Endometrium (tissue), 2 donors: Measurements from ENCODE around the gene WRAP73.

ENCODE experiments used
- FAIRE-seq: peaks from 2 replicates; lab custom pipeline; 2012; peaks lifted over from hg19 to GRCh38; lab: Jason Lieb, UNC
- donor health status: control.
- donor health status: control.

The WRAP73 gene

GRCh38 chr1:3649342-3650247 is at the start of gene WRAP73:
Gene WRAP73 (minus strand): TSS chr1:3650103. CDS start chr1:3649999, 104 bp downstream.
- FAIRE-seq = no peak

- FAIRE-seq = no peak
Observed at GRCh38 chr1:3699596-3699995, 49.7 kb upstream of the WRAP73 start.

- no peak for FAIRE-seq
Observed at GRCh38 chr1:3698660-3699408, 48.9 kb upstream of the WRAP73 start.

GRCh38 chr1:3697810-3698209 is 47.9 kb upstream of the WRAP73 start:
- no peak for FAIRE-seq

- FAIRE-seq = no peak
Observed at GRCh38 chr1:3697104-3697503, 47.2 kb upstream of the WRAP73 start.

- no peak for FAIRE-seq
Observed at GRCh38 chr1:3696689-3697088, 46.8 kb upstream of the WRAP73 start.

- no peak for FAIRE-seq
Observed at GRCh38 chr1:3695326-3696217, 45.7 kb upstream of the WRAP73 start.

GRCh38 chr1:3693321-3693720 is 43.4 kb upstream of the WRAP73 start:
- FAIRE-seq = no peak

GRCh38 chr1:3692598-3692997 is 42.7 kb upstream of the WRAP73 start:
- FAIRE-seq = no peak

GRCh38 chr1:3691421-3692204 is 41.7 kb upstream of the WRAP73 start:
- no peak for FAIRE-seq

- no peak for FAIRE-seq
Observed at GRCh38 chr1:3690282-3691065, 40.6 kb upstream of the WRAP73 start.

GRCh38 chr1:3689138-3689750 is 39.3 kb upstream of the WRAP73 start:
- FAIRE-seq = no peak

- FAIRE-seq = no peak
Observed at GRCh38 chr1:3688356-3689137, 38.6 kb upstream of the WRAP73 start.

- FAIRE-seq = no peak
Observed at GRCh38 chr1:3687504-3687903, 37.6 kb upstream of the WRAP73 start.

- no peak for FAIRE-seq
Observed at GRCh38 chr1:3685906-3686305, 36.0 kb upstream of the WRAP73 start.

GRCh38 chr1:3685222-3685621 is 35.3 kb upstream of the WRAP73 start:
- no peak for FAIRE-seq

- no peak for FAIRE-seq
Observed at GRCh38 chr1:3683992-3684391, 34.1 kb upstream of the WRAP73 start.

GRCh38 chr1:3683197-3683596 is 33.3 kb upstream of the WRAP73 start:
- FAIRE-seq = no peak
